Stimulated activated CD8-positive, alpha-beta memory T cell treated with anti-CD3 and anti-CD28 coated beads, Interleukin-7, amount 100 ng/mL, for 48 hours (primary cell): ENCODE measurements around the gene B3GAT3.
"Not testable (repeated sequence)": the region's sequence is repeated elsewhere in the genome, so short reads cannot be mapped to it uniquely, and the experiment has no call there.

ENCODE experiments used
- DNase-seq, 2 donors: peaks; one replicate each; pipeline ENCODE4 v3.0.0-alpha.2; 2020; ENCODE audit warnings: low read depth in 1 of 2; ENCODE audit errors: extremely low read depth in 1 of 2

B3GAT3 gene

GRCh38 chr11:62645946-62646824 lies 24.4 kb upstream of the B3GAT3 start, which contains the start of gene GANAB:
Gene GANAB, minus strand, starts transcription at chr11:62646613. Its CDS starts 14 bp downstream, at chr11:62646599.
- peak; percentile 99 for DNase-seq

GRCh38 chr11:62645671-62645945 lies 23.8 kb upstream of the B3GAT3 start:
- DNase-seq = no peak

- no peak for DNase-seq
These were observed 22.4 kb upstream of the B3GAT3 start for GRCh38 chr11:62644220-62644619.

GRCh38 chr11:62632492-62632891 lies 10.7 kb upstream of the B3GAT3 start:
- no peak for DNase-seq

- DNase-seq = no peak
These were observed 5.9 kb upstream of the B3GAT3 start for GRCh38 chr11:62627713-62628112.

GRCh38 chr11:62622476-62623089 lies 797 bp upstream of the B3GAT3 start:
- no peak for DNase-seq

GRCh38 chr11:62621027-62621566 lies 689 bp downstream of the B3GAT3 start:
- DNase-seq = no peak

- DNase-seq = not testable (repeated sequence)
These were observed 4.8 kb downstream of the B3GAT3 start for GRCh38 chr11:62616957-62617356.

- DNase-seq = no peak
These were observed 6.3 kb downstream of the B3GAT3 start for GRCh38 chr11:62615521-62615920.

- peak in 1 of 2 donors; percentile 40 for DNase-seq
These were observed 7.5 kb downstream of the B3GAT3 start for GRCh38 chr11:62614275-62614674.

GRCh38 chr11:62613291-62613778 lies 8.5 kb downstream of the B3GAT3 start:
- no peak for DNase-seq

GRCh38 chr11:62612366-62613290 lies 9.2 kb downstream of the B3GAT3 start, which contains the start of the genes EML3 and ROM1:
Gene EML3, minus strand, starts transcription at chr11:62612775. Its CDS starts 318 bp downstream, at chr11:62612457.
Gene ROM1, plus strand, starts transcription at chr11:62613257. Its CDS starts 25 bp downstream, at chr11:62613282.
- DNase-seq = peak; percentile 76

- DNase-seq = peak in 1 of 2 donors; percentile 33
These were observed 10.0 kb downstream of the B3GAT3 start for GRCh38 chr11:62611705-62612365.

GRCh38 chr11:62610814-62611704 lies 10.7 kb downstream of the B3GAT3 start:
- no peak for DNase-seq

- DNase-seq = no peak
These were observed 11.4 kb downstream of the B3GAT3 start for GRCh38 chr11:62610403-62610802.

- DNase-seq = no peak
These were observed 13.0 kb downstream of the B3GAT3 start for GRCh38 chr11:62608776-62609175.

- DNase-seq = no peak
These were observed 14.1 kb downstream of the B3GAT3 start for GRCh38 chr11:62607714-62608113.

GRCh38 chr11:62605902-62606301 lies 15.9 kb downstream of the B3GAT3 start:
- no peak for DNase-seq

GRCh38 chr11:62605467-62605866 lies 16.3 kb downstream of the B3GAT3 start:
- no peak for DNase-seq
